ENCODE data around the gene NEURL1B.

NEURL1B gene

DNA sequence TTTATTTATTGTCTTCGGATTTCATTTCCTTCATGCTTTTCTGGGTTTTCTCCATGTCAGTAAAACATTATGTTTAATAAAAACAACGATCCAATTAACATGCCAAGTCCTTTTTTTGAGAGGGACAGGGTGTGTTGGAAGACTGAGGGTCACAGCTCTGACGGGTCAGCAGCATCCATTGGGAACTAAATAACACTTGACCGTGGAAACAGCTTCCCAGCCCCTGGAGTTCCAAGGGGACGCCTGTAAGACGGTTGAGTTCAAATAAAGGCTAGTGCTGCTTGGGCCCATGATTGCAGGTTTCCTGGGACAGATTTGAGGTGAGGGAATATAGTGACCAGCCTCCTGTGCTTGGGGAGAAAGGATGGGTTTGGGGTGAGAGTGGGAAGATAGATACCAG is 30.4 kb upstream of the NEURL1B start:
- DNase-seq (ENCODE audit: low read depth) = no peak

GRCh38 chr5:172611913-172612312 is 29.1 kb upstream of the NEURL1B start:
- DNase-seq (ENCODE audit: low read depth) = no peak

DNA sequence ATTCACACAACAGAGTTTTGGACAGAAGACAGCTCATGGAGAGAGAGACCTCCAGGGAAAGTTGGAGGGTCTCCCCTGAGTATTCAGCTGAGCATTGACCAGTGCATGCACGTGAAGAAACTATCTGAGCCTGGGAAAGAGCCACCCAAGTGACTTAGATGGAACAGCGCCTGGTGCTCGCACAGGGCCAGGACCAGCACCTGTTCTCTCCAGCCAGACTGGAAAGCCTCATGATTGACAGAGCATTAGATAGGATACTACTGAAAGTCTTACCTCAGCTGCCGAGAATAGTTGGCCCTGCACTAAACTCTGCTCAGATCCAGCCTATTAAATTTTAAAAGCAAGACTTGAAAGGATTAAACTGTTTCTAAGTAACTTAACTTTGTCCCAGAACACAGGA is 28.3 kb upstream of the NEURL1B start:
- no peak for DNase-seq (ENCODE audit: low read depth)

DNA sequence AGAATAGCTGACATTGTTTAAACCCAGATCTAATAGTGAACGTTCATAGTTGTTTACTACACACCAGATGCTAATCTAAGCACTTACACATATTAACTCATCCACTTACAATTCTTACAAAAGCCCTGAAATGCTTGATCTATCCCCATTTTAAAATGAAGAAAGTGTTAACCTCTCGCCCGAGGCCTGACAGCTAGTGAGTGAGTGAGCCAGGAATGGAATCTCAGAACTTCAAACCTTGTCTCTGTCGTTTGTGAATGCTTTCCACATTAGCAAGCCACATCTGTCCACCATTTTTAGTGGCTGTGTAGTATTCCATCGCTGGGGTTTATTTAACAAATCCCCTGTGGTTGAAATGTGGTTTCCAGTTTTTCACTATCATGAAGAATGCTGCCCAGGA is 24.9 kb upstream of the NEURL1B start:
- DNase-seq (ENCODE audit: low read depth) = no peak

- DNase-seq (ENCODE audit: low read depth) = no peak
Measured at GRCh38 chr5:172616730-172617129, 24.3 kb upstream of the NEURL1B start.

DNA sequence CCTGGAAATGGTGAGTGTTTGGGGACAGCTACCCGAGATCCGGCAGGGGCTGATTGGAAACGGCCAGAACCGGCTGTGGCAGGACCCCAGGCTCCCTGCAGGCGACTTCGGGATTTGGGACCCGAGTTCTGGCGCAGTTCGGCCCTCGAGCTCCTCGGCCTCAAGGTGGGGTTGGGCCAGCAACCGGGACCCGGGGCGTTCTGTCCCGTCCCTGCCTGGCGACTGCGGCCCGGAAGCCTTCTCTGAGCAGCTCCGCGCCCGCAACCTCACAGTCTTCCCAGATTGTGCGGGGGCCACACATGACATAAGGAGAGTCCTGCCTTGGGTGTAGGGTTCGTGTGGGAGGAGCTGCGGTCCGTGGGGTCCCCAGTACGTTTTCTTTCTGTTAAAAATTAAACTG is 23.2 kb upstream of the NEURL1B start:
- no peak for DNase-seq (ENCODE audit: low read depth)

- DNase-seq (ENCODE audit: low read depth) = no peak
Measured at GRCh38 chr5:172618574-172619365, 22.3 kb upstream of the NEURL1B start.

GRCh38 chr5:172620506-172620905 is 20.6 kb upstream of the NEURL1B start:
- no peak for DNase-seq (ENCODE audit: low read depth)

DNA sequence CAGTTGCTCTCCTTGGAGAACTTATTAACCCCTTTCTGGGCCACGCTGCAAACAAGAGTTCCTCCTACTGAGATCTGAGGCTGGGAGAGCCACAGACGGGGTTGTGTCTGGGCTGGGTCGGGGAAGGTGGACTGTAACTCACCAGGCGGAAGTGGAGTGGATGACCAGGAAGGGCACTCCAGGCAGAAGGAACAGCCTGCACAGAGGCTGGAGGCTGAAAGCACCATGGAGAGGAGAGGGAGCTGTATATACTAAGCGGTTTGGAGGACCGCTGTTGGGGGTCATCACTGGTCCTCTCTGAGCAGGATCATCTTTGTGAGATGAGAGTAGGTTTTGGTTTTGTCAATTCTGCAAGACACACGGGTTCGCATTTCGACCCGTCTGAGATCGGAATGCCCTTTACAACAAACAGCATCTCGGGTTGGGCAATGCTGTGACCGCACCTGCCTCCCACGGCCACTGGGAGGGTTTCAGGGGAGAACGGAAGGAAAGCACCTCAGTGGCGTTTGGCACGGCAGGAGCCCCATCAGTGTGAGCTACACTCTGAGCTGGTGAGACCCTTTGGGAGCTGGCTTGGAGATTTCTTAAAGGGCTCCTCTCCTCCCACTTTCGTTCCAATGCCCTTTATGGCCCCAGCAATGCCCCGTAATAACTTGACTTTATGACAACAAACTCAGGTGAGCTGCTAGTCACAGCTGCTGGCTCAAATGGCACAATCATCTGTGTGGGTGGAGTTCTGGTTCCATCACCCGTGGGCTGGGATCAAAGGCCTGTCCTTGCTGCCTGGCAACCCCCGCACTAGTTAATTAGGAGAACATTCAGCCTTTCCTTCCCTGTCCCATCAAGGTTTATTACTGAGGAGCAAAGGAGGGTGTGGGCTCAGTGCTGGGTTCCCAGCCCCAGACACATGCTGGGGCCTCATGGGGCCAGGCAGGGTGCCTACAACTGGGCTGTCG is 18.7 kb upstream of the NEURL1B start:
- DNase-seq (ENCODE audit: low read depth) = no peak

DNA sequence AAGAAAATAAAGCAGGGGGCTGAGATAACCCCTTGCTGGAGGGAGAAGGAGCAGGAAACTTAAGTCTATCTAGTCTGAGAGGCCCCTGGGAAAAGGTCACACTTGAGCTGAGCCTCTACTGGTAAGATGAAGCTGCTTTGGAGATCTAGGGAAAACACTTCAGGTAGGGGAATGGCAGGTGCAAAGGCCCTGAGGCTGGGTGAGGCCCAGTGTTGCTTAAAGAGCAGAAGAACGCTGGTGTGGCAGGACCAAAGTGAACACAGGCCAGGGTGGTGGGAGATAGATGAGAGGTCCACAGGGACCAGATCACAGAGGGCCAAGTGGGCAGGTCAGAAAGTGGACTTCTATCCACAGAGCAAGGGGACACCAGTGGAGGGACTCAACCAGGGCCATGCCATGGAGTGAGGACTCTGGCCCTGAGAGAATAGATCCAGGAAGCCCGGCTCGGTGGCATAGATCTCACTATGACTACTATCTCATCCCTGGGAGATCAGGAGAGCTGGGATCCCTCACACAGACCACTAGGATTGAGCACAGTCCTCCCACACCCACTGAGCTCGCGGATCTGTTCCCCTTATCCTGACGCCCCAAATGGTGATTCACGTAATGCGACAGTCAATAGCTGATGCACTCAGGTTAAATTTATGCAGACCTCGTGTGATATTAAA is 17.6 kb upstream of the NEURL1B start:
- DNase-seq (ENCODE audit: low read depth) = no peak

- no peak for DNase-seq (ENCODE audit: low read depth)
Measured at GRCh38 chr5:172624083-172624995, 16.7 kb upstream of the NEURL1B start.

DNA sequence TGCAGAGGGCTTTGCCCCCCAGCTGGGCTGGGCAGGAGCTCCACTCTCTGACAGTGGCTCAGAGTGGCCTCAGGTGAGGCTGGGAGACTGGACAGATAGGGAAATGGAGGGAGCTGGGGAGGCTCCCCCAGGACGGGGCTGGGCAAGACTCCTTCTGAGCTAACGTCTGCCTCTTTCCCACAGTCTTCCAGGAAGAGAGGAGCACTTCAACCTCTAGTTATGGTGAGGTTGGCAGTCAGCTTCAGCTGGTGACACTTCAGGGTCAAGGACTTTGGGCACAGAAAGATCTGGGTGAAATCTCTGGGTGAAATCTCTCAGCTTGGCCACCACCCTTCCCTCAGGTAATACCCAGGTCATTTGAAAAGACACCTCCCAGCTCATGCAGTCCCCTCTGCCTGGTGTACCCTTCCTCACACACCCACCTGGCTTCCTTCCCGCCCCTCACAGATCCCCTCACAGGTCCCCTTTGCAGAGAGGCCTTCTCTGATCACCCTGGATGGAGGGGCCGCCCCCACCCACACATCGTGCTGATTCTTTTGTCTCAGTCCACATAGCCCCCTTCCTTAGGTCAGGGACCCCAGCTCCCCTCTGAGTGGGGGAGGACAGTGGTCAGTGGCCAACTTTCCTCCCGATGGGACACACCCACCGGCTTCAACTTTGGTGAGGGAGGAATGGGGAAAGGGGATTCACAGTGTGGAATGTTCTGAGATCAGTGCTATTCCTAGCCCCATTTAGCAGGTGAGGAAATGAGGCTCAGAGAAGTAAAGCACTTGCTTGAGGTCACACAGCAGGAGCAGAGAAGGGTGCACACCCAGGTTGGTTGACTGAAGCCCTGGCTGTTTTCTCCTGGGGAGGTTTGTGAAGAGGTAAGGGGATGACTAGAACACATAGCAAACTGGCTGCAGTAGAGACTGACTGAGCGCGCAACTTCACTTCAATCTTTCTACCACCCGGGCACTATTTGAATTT is 15.8 kb upstream of the NEURL1B start:
- DNase-seq (ENCODE audit: low read depth) = no peak

DNA sequence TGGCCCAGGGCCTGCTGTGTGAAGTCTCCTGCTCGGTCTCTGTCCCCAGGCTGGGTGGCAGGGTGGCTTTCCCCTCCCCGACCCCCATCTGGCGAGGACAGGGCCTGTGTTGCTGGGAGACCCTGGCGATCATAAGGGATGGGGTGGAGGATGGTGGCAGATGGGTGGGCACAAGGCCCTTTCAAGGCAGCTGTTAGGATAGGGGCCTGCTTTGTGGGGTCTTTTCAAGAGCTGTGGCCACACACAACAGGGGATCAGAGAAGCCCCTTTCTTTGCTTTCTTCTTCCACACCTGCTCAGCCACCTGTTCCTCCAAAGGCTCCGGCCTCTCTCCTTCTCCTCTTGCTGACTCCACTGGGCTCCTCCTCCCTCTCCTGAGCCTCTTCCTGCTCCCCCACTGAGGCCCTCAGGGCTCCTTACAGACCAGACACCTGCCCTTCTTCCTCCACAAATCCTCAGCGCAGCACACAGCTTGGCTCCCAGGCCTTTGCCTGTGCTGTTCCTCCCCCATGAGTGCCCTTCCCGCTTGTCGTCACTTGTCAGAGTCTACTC is 15.0 kb upstream of the NEURL1B start:
- no peak for DNase-seq (ENCODE audit: low read depth)

DNA sequence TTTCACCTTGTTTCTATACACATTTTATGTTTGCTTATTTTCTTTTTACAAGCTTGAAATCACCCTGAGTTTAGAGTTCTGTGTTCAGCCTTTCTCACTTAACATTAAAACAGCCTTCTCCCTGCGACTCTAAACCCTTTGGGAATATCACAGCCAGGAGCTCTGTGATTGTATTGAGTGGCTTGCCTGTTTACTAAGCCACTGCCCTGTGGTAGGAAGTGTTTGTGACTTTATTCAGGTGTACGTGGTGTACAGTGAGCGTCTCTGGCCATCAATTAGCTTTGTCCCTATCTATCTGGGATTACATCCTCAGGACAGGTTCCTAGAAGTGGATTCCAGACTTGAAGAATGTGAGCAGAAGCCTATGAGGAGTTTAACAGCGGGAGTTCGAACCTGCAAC is 11.0 kb upstream of the NEURL1B start:
- no peak for DNase-seq (ENCODE audit: low read depth)

DNA sequence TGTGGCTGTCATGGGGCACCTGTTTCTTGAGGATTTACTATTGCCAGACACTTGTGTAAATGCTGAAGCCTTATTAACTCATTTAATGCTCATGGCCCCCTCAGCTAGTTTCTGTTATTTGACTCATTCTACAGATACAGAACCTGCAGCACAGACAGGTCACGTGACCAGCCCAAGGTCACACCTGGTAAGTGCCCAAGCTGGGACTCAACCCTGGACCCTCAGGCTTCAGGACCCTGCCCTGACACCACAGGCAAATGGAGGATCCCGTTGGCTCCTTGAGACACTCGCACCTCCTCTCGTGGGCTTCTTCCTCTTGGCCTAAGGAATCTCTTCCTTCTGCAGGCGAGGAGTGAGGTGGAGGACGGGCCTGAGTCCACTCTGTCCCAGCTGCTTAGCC is 10.6 kb upstream of the NEURL1B start:
- DNase-seq (ENCODE audit: low read depth) = no peak

- no peak for DNase-seq (ENCODE audit: low read depth)
Measured at GRCh38 chr5:172630986-172631385, 10.1 kb upstream of the NEURL1B start.

DNA sequence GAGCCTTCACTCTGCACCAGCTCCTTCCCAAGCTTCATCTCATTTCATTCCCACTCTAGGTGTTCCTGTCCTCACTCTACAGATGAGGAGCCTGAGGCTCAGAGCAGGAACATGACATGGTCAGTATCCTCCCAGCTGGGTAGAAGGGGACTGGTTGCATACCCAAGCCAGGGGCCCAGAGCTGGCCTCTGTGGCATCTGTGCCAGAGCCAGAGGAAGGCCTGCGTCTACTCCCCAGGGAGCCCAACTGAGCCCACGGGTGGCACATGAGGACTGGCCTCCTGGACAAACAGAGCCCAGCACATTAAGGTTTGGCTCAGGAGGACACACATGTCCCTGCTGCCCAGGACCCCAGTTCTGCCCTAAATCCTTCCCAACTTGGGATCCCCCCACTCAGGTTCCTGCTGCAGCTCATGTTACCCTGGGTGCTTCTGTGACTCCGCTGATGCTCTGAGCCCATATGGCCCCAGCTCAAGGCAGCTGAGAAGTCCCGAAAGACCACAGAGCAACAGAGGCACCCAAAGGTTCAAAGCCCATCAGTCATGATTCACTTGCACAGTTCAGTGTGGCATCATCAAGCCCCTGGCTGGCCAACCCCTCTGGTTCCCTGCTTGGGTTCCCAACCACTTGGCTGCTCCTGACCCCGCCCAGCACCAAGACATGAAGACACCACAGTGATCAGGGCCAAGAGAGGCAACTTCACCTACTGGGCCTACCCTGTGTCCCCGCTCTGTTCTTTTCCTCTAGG is 8.5 kb upstream of the NEURL1B start:
- DNase-seq (ENCODE audit: low read depth) = no peak

DNA sequence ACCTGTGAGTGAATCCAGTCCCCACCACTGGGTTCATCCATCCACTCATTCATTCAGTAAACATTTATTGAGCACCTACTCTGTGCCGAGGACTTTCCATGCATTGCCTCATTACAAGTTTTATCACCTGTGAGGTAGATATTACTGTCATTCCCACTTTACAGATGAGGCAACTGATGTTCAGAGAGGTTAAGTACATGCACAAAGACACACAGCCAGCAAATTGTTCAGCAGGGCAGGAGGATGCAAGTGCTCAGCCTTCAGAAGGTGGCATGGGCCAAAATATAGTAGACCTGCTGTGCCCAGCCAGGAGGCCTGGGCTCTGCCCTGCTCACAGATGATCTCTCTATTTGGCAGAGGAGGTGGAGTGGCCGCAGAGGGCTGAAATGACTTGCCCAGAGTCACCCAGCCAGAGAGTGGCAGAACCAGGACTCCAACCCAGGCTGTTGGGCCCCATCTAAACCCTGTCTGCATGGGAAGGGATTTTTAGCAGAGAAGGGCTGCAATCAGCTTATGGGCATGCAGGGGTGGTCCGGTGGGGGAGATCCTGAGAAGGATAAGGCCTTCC is 7.6 kb upstream of the NEURL1B start:
- DNase-seq (ENCODE audit: low read depth) = no peak
